Measurements from ENCODE around the gene ANKRD28.

DNA sequence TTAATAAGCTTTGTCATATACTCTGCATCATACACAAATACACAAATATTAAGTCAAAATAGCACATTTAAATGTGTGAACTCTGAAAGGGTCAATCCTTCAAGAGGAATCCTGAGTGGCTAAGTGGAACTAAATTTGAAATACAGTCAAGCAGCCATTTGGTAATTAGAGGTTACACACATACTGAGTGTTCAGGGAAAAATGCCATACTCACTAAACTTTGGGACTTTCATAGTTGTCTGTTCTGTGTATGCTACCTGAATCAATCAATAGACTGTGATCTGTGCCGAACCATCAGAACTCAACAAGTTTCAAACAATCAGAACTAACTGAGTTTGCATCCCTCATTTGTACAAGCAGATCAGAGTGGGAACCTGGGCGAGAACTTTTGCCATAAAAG is 15.3 kb downstream of the ANKRD28 start:
- TF ChIP-seq, protein P1, sequence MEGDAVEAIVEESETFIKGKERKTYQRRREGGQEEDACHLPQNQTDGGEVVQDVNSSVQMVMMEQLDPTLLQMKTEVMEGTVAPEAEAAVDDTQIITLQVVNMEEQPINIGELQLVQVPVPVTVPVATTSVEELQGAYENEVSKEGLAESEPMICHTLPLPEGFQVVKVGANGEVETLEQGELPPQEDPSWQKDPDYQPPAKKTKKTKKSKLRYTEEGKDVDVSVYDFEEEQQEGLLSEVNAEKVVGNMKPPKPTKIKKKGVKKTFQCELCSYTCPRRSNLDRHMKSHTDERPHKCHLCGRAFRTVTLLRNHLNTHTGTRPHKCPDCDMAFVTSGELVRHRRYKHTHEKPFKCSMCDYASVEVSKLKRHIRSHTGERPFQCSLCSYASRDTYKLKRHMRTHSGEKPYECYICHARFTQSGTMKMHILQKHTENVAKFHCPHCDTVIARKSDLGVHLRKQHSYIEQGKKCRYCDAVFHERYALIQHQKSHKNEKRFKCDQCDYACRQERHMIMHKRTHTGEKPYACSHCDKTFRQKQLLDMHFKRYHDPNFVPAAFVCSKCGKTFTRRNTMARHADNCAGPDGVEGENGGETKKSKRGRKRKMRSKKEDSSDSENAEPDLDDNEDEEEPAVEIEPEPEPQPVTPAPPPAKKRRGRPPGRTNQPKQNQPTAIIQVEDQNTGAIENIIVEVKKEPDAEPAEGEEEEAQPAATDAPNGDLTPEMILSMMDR (IDR thresholded peaks at IDR 0.05): no peak
- no peak for TF ChIP-seq POLR2A (IDR thresholded peaks at IDR 0.05)
